RWPE2 (cell line): ENCODE results near the gene CRTC3.

Experiments
- ATAC-seq: fragments of 200-7000 bp; cut with Tn5 transposase; 3 replicates; pipeline ENCODE4 v1.9.1; 2021; ENCODE audit warnings: low read depth
- DNase-seq: peaks from one replicate; pipeline ENCODE4 v3.0.0-alpha.2; 2020; ENCODE audit warnings: low spot score
- H3K27ac ChIP-seq: fragments of 450-650 bp; 2 replicates; pipeline ENCODE4 v1.5.1; 2017; ENCODE audit warnings: mild to moderate bottlenecking; ENCODE audit not compliant: poor library complexity, severe bottlenecking
- H3K27me3 ChIP-seq: fragments of 250-450 bp; sonication (Bioruptor Pico); 2 replicates; pipeline ENCODE4 v1.5.1; 2021; ENCODE audit warnings: mild to moderate bottlenecking, moderate library complexity; ENCODE audit not compliant: insufficient read depth, poor library complexity, severe bottlenecking
- H3K36me3 ChIP-seq: fragments of 250-450 bp; sonication (Bioruptor Pico); 2 replicates; pipeline ENCODE4 v1.5.1; 2020; ENCODE audit warnings: low read depth, mild to moderate bottlenecking, moderate library complexity
- H3K4me1 ChIP-seq: fragments of 250-450 bp; sonication (Bioruptor Pico); 2 replicates; pipeline ENCODE4 v1.5.1; 2021; ENCODE audit warnings: mild to moderate bottlenecking, moderate library complexity; ENCODE audit not compliant: insufficient read depth, poor library complexity, severe bottlenecking
- H3K4me3 ChIP-seq: fragments of 250-450 bp; sonication (Bioruptor Pico); 2 replicates; pipeline ENCODE4 v1.5.1; 2021; ENCODE audit warnings: mild to moderate bottlenecking, moderate library complexity; ENCODE audit not compliant: severe bottlenecking
- H3K9me3 ChIP-seq: fragments of 250-450 bp; sonication (Bioruptor Pico); 2 replicates; pipeline ENCODE4 v1.5.1; 2021; ENCODE audit warnings: mild to moderate bottlenecking, moderate library complexity; ENCODE audit not compliant: severe bottlenecking
- CTCF ChIP-seq: fragments of 450-650 bp; IDR thresholded peaks from one replicate; pipeline ENCODE4 v1.5.1; 2017; ENCODE audit warnings: mild to moderate bottlenecking, moderate library complexity; ENCODE audit not compliant: poor library complexity, severe bottlenecking

CRTC3 gene

GRCh38 chr15:90560229-90560776 is 30.6 kb downstream of the CRTC3 start:
- no peaks in the 10 kb centered on the region for H3K9me3 ChIP-seq
- TF ChIP-seq CTCF, result no peak
- no peaks in the 10 kb centered on the region for H3K27me3 ChIP-seq
- DNase-seq (no peak), ATAC-seq (peak; percentile 97)
- H3K27ac ChIP-seq, result peak overlapping the region; percentile 74
- no peak overlapping the region for H3K4me3 ChIP-seq
- H3K36me3 ChIP-seq, result peaks cover 15% of the 10 kb centered on the region
- H3K4me1 ChIP-seq, result peaks cover 18% of the 10 kb centered on the region

GRCh38 chr15:90561344-90562244 is 31.9 kb downstream of the CRTC3 start:
- H3K4me1 ChIP-seq, result peaks cover 18% of the 10 kb centered on the region
- H3K9me3 ChIP-seq, result no peaks in the 10 kb centered on the region
- no peak for TF ChIP-seq CTCF
- ATAC-seq (no peak), DNase-seq (no peak)
- peaks cover 8% of the 10 kb centered on the region for H3K36me3 ChIP-seq
- peak overlapping the region; percentile 74 for H3K27ac ChIP-seq
- no peak overlapping the region for H3K4me3 ChIP-seq
- no peaks in the 10 kb centered on the region for H3K27me3 ChIP-seq

GRCh38 chr15:90562669-90563068 is 32.9 kb downstream of the CRTC3 start:
- Histone ChIP-seq H3K27me3 (no peaks in the 10 kb centered on the region), H3K9me3 (no peaks in the 10 kb centered on the region), H3K4me1 (peaks cover 18% of the 10 kb centered on the region), H3K4me3 (no peak overlapping the region), H3K36me3 (peaks cover 8% of the 10 kb centered on the region), H3K27ac (no peak overlapping the region)
- TF ChIP-seq CTCF, result no peak
- no peak for ATAC-seq
- DNase-seq, result no peak

- no peak for TF ChIP-seq CTCF
- H3K27me3 ChIP-seq, result no peaks in the 10 kb centered on the region
- peaks cover 8% of the 10 kb centered on the region for H3K36me3 ChIP-seq
- no peaks in the 10 kb centered on the region for H3K9me3 ChIP-seq
- no peak overlapping the region for H3K4me3 ChIP-seq
- peaks cover 18% of the 10 kb centered on the region for H3K4me1 ChIP-seq
- DNase-seq, result no peak
- H3K27ac ChIP-seq, result no peak overlapping the region
- no peak for ATAC-seq
These were observed 33.7 kb downstream of the CRTC3 start for GRCh38 chr15:90563463-90563862.

GRCh38 chr15:90564051-90564450 is 34.3 kb downstream of the CRTC3 start:
- ATAC-seq (no peak), DNase-seq (no peak)
- Histone ChIP-seq H3K4me1 (peaks cover 18% of the 10 kb centered on the region), H3K27me3 (no peaks in the 10 kb centered on the region), H3K36me3 (peaks cover 7% of the 10 kb centered on the region), H3K27ac (no peak overlapping the region), H3K9me3 (no peaks in the 10 kb centered on the region), H3K4me3 (no peak overlapping the region)
- TF ChIP-seq CTCF, result no peak
